K562 (cell line): ENCODE data around the gene PYGM. TPM values are rescaled to one million over a fixed set of nuclear protein-coding genes. Genes with fewer than 3 reads are reported as not detected.
A peak's percentile ranks its signal among the peaks of the same experiment; 100 is the strongest.

ENCODE experiments used
- ATAC-seq: fragments of 200-7000 bp; cut with Tn5 transposase; 3 replicates; pipeline ENCODE4 v1.9.1; 2020; ENCODE audit warnings: moderate library complexity
- BruUV-seq: library from RNA; stranded (reverse); fragments of 400-500 nt; replicated peaks from 2 replicates; lab custom pipeline; 2021; lab: Mats Ljungman, UMichigan
- CTCF ChIA-PET: fragments of 300-600 bp; formaldehyde crosslinking; extraction: SDS; loops from one replicate; lab custom pipeline; 2021; ENCODE audit warnings: low intra/inter-chr PET ratio; lab: Yijun Ruan, JAX
- POLR2A ChIA-PET: fragments of 300-600, 350-650 bp; sonication (Branson Sonifier 250); formaldehyde crosslinking; extraction: SDS; loops from one replicate; lab custom pipeline; 2021; ENCODE audit warnings: antibody characterized with exemption, inconsistent platforms; lab: Yijun Ruan, JAX
- DNase-seq, 4 experiments: peaks; one replicate each; pipeline versions ENCODE4 v3.0.0 to v3.0.0-alpha.2; 2011 to 2018; ENCODE audit warnings: low spot score in 3 of 4, mixed read lengths in 3 of 4; ENCODE audit errors: extremely low read depth in 1 of 4
- FAIRE-seq: peaks from 2 replicates; lab custom pipeline; 2011; peaks lifted over from hg19 to GRCh38; lab: Jason Lieb, UNC
- H2AFZ ChIP-seq: 2 replicates; pipeline ENCODE4 v1.6.0; 2011; ENCODE audit warnings: low read depth, low read length, control low read depth, inconsistent platforms
- H3K27ac ChIP-seq: fragments of 200-600 bp; 3 replicates; pipeline ENCODE4 v1.8.0; 2011; ENCODE audit warnings: low read depth, mild to moderate bottlenecking, control low read depth, inconsistent platforms, low read length, moderate library complexity, mixed read lengths; ENCODE audit errors: extremely low read depth
- H3K27me3 ChIP-seq, 2 experiments: fragments of 300-600 bp in 1 of 2; 2 replicates in 1 of 2; 3 replicates in 1 of 2; pipeline versions ENCODE4 v1.6.0 to v1.8.0; 2011; ENCODE audit warnings: inconsistent platforms in 2 of 2, low read length in 2 of 2, mild to moderate bottlenecking in 1 of 2, mixed read lengths in 1 of 2, moderate library complexity in 1 of 2; ENCODE audit not compliant: control insufficient read depth in 2 of 2, insufficient read depth in 2 of 2
- H3K36me3 ChIP-seq: fragments of 300-600 bp; 3 replicates; pipeline ENCODE4 v1.8.0; 2011; ENCODE audit warnings: mild to moderate bottlenecking, low read length, inconsistent platforms; ENCODE audit not compliant: control insufficient read depth, insufficient read depth
- H3K4me1 ChIP-seq, 2 experiments: fragments of 200-600 bp in 1 of 2; replicated peaks in 1 of 2; 2 replicates in 1 of 2; 3 replicates in 1 of 2; pipeline versions ENCODE4 v1.5.1 to v1.8.0; 2011; ENCODE audit warnings: inconsistent platforms in 2 of 2, low read length in 2 of 2, mild to moderate bottlenecking in 1 of 2, mixed read lengths in 1 of 2, moderate library complexity in 1 of 2; ENCODE audit not compliant: control insufficient read depth in 2 of 2, insufficient read depth in 2 of 2
- H3K4me2 ChIP-seq: 2 replicates; pipeline ENCODE4 v1.6.1; 2011; ENCODE audit warnings: low read length, control low read depth, inconsistent platforms, mixed read lengths; ENCODE audit not compliant: insufficient read depth
- H3K4me3 ChIP-seq: fragments of 200-600 bp; sonication (generic), shearing (Covaris generic); 2 replicates; pipeline ENCODE4 v1.5.1; 2016; ENCODE audit warnings: control low read depth, inconsistent platforms
- H3K79me2 ChIP-seq: fragments of 200-600 bp; 3 replicates; pipeline ENCODE4 v1.8.0; 2011; ENCODE audit warnings: low read length, inconsistent platforms; ENCODE audit not compliant: control insufficient read depth, insufficient read depth
- H3K9ac ChIP-seq, 2 experiments: 2 replicates each; pipeline versions ENCODE4 v1.6.0 to v1.6.1; 2011; ENCODE audit warnings: low read depth in 2 of 2, low read length in 2 of 2, control low read depth in 1 of 2, inconsistent platforms in 1 of 2, mild to moderate bottlenecking in 1 of 2, mixed read lengths in 1 of 2; ENCODE audit not compliant: insufficient read depth in 1 of 2
- H3K9me1 ChIP-seq: one replicate; pipeline ENCODE4 v1.6.0; 2011; ENCODE audit warnings: inconsistent platforms, mild to moderate bottlenecking, low read length, moderate library complexity; ENCODE audit not compliant: control insufficient read depth, insufficient read depth
- H3K9me3 ChIP-seq: replicated peaks from 2 replicates; pipeline ENCODE4 v1.5.1; 2011; ENCODE audit warnings: low read depth, low read length, inconsistent platforms; ENCODE audit not compliant: control insufficient read depth, insufficient read depth
- H4K20me1 ChIP-seq: replicated peaks from 2 replicates; pipeline ENCODE4 v1.6.1; 2011; ENCODE audit warnings: low read length, inconsistent platforms, mixed read lengths; ENCODE audit not compliant: control insufficient read depth, insufficient read depth
- ATF4 ChIP-seq: fragments of 450-650 bp; formaldehyde crosslinking; IDR thresholded peaks from 2 replicates; pipeline ENCODE4 v1.4.0; 2022; ENCODE audit warnings: mild to moderate bottlenecking, moderate library complexity
- CBFA2T3 ChIP-seq: fragments of 450-650 bp; IDR thresholded peaks from 2 replicates; pipeline ENCODE4 v1.6.1; 2017
- CCNT2 ChIP-seq: IDR thresholded peaks from 2 replicates; pipeline ENCODE4 v1.6.1; 2011; ENCODE audit warnings: borderline replicate concordance, low read depth, mild to moderate bottlenecking, moderate library complexity, mixed read lengths, low read length; ENCODE audit not compliant: insufficient read length; ENCODE audit errors: extremely low read depth
- EGR1 ChIP-seq: fragments of 450-650 bp; conservative IDR thresholded peaks from 2 replicates; pipeline ENCODE4 v1.6.1; 2017; ENCODE audit warnings: mild to moderate bottlenecking
- ETS1 ChIP-seq: conservative IDR thresholded peaks from 2 replicates; pipeline ENCODE4 v1.6.1; 2011; ENCODE audit warnings: low read depth, mild to moderate bottlenecking, low read length; ENCODE audit not compliant: control insufficient read depth
- MCM2 ChIP-seq: fragments of 450-650 bp; IDR thresholded peaks from 2 replicates; pipeline ENCODE4 v1.6.1; 2017; ENCODE audit warnings: low read depth, mild to moderate bottlenecking
- PHB2 ChIP-seq: fragments of 450-650 bp; IDR thresholded peaks from 2 replicates; pipeline ENCODE4 v1.6.1; 2017; ENCODE audit warnings: low read depth
- POLR2A ChIP-seq: fragments of 450-650 bp; conservative IDR thresholded peaks from 2 replicates; pipeline ENCODE4 v1.6.1; 2016
- POLR2B ChIP-seq: fragments of 450-650 bp; IDR thresholded peaks from 2 replicates; pipeline ENCODE4 v1.6.1; 2018; ENCODE audit warnings: low read depth; ENCODE audit not compliant: partially characterized antibody
- POLR2G ChIP-seq: fragments of 200-400 bp; formaldehyde crosslinking; IDR thresholded peaks from 2 replicates; pipeline ENCODE4 v1.6.1; 2017; ENCODE audit warnings: low read depth, mild to moderate bottlenecking, antibody characterized with exemption, low read length, moderate library complexity
- RAD51 ChIP-seq: fragments of 450-650 bp; IDR thresholded peaks from 2 replicates; pipeline ENCODE4 v1.7.1; 2016; ENCODE audit warnings: low read depth, mild to moderate bottlenecking, borderline replicate concordance
- RBFOX2 ChIP-seq: fragments of 200-400 bp; formaldehyde crosslinking; IDR thresholded peaks from 2 replicates; pipeline ENCODE4 v1.6.1; 2017; ENCODE audit warnings: low read depth, mild to moderate bottlenecking, low read length, moderate library complexity
- RBM15 ChIP-seq: fragments of 200-400 bp; formaldehyde crosslinking; IDR thresholded peaks from 2 replicates; pipeline ENCODE4 v1.6.1; 2018; ENCODE audit warnings: mild to moderate bottlenecking, low read length, moderate library complexity; ENCODE audit not compliant: insufficient read depth
- ZNF133 ChIP-seq: fragments of 250-450 bp; sonication (Bioruptor Pico); IDR thresholded peaks from 2 replicates; pipeline ENCODE4 v1.4.0; 2020; ENCODE audit warnings: mild to moderate bottlenecking
- ZNF316 ChIP-seq: fragments of 450-650 bp; IDR thresholded peaks from 2 replicates; pipeline ENCODE4 v1.6.1; 2016
- ZNF511 ChIP-seq: sonication (generic); formaldehyde crosslinking; IDR thresholded peaks from 2 replicates; pipeline ENCODE4 v1.8.0; 2022; ENCODE audit warnings: mild to moderate bottlenecking, missing genetic modification reagents
- ZNF695 ChIP-seq: fragments of 450-650 bp; formaldehyde crosslinking; IDR thresholded peaks from 2 replicates; pipeline ENCODE4 v1.4.0; 2020; ENCODE audit warnings: mild to moderate bottlenecking, moderate library complexity
- ZSCAN32 ChIP-seq: fragments of 450-650 bp; formaldehyde crosslinking; IDR thresholded peaks from 2 replicates; pipeline ENCODE4 v1.4.0; 2020; ENCODE audit warnings: mild to moderate bottlenecking, moderate library complexity
- WGBS: fragments of 100-300 bp; shearing (Covaris generic); methylation state at CpG from one replicate; pipeline ENCODE4 v1.1.6; 2016; ENCODE audit warnings: low coverage, mixed read lengths; ENCODE audit not compliant: insufficient coverage; ENCODE audit errors: missing lambda C conversion rate; 5-methylcytosine and 5-hydroxymethylcytosine counted together
- in situ Hi-C: fragments of 300-500 bp; cut with MboI; formaldehyde crosslinking; loops from 4 replicates; pipeline ENCODE4 v1.15.0; 2018; ENCODE audit warnings: inconsistent platforms, mixed read lengths
- intact Hi-C: fragments of 100-400 bp; cut with micrococcal nuclease; formaldehyde crosslinking; loops from 2 replicates; pipeline ENCODE4 v1.14.2; 2022
- polyA plus RNA-seq, 8 experiments: library from polyadenylated mRNA; depleted of rRNA in 4 of 8; stranded (reverse) in 5 of 8; unstranded in 3 of 8; fragments of >200 nt; fragmentation: Nextera tagmentation in 2 of 8; fragmentation: Illumina TruSeq in 1 of 8; extraction: Ambion mirVana in 2 of 8; extraction: Trizol in 1 of 8; gene quantifications; 2 replicates each; pipeline versions ENCODE4 v1.2.1 to v1.2.3, GENCODE V29; 2011 to 2014; ENCODE audit warnings: inconsistent platforms in 1 of 8, missing spikeins in 1 of 8
- total RNA-seq, 7 experiments: library from RNA; depleted of rRNA in 6 of 7; stranded (reverse); fragments of >200 nt in 6 of 7; fragmentation: Illumina TruSeq in 2 of 7; extraction: Trizol in 2 of 7; gene quantifications; 2 replicates each; pipeline versions ENCODE4 v1.2.1 to v1.2.3, GENCODE V29; 2011 to 2021; ENCODE audit warnings: low replicate concordance in 1 of 7
- TF ChIP-seq, protein P1 (sequence below): sonication (generic); IDR thresholded peaks from 2 replicates; pipeline ENCODE4 v1.6.1; 2016

Gene PYGM
- total and polyA plus RNA-seq, 9 of the 15 experiments (the other 6 are each of a cell fraction or from before 2014, with no cell fraction given): 0.07 to 1.5 (median 0.68) TPM

- TF ChIP-seq ZNF133 (no peak), RBFOX2 (no peak)
Observed at GRCh38 chr11:64764753-64765152, 5.0 kb upstream of the PYGM start (continued).

DNA sequence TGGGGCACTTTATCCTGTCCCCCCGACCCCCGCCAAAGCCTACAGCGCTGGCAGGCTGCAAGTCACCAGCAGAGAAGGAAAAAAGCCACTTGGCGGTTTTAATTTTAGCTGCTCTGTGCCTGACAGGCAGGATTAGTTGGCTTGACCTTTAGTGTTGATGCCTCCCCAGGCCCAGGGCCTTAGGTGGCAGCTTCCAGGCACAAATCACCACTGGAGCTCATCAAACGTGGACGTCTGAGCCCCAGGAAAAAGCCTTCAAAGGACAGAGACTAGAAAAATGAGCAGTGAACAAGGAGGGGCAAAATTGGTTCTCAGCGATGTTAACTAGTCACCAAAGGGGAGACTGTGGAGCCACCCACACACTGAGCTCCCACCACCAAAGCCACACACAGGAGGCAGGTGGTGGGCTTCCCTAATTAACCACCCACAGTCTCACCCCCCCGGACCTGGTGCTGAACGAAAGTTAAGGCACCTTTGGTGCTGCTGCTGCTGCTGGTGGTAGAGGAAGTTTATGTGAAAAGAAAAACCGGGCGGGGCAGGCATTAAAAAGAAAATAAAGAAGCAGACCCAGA, 4.4 kb upstream of the PYGM start:
- no peak for ATAC-seq
- H3K4me1 ChIP-seq: peaks cover 16 to 60% of the 10 kb centered on the region in 2 experiments
- H3K4me2 ChIP-seq: no peak overlapping the region
- 82% methylated on average over 11 of the region's 11 CpGs for WGBS
- H3K9me1 ChIP-seq: peaks cover 10% of the 10 kb centered on the region
- in situ Hi-C loops: no loop called here
- DNase-seq: no peak
- no peak overlapping the region for H3K4me3 ChIP-seq
- H4K20me1 ChIP-seq: peaks cover 43% of the 10 kb centered on the region
- intact Hi-C loops: no loop called here
- ChIA-PET CTCF (no interaction called here), POLR2A (interaction anchor here (0.5 to 7.9 kb wide), 7 partner anchors 7 to 118 kb away, joined by 3 to 168 read pairs (median 5); partner anchors contain the start of gene SF1)
- no peak for FAIRE-seq
- no peaks in the 10 kb centered on the region for H3K9me3 ChIP-seq
- peaks cover 72% of the 10 kb centered on the region for H3K36me3 ChIP-seq
- BruUV-seq: no TSS peak
- H2AFZ ChIP-seq: no peak overlapping the region
- H3K9ac ChIP-seq: peak overlapping the region in 1 of 2 experiments; percentile 66; a peak in 1 of 4 replicates
- peaks cover 19% of the 10 kb centered on the region for H3K79me2 ChIP-seq
- no peaks in the 10 kb centered on the region for H3K27me3 ChIP-seq
- H3K27ac ChIP-seq: peak overlapping the region; percentile 62; the same call in 1 of the 3 replicates
- TF ChIP-seq PHB2 (no peak), CBFA2T3 (no peak), POLR2B (no peak), ATF4 (CRISPR knock-in tag) (no peak), ZNF316 (no peak), CCNT2 (no peak), POLR2G (peak; percentile 12; the same call in 1 of the 2 replicates), RAD51 (no peak), RBM15 (no peak), POLR2A (peak; percentile 17; the same call in 1 of the 2 replicates), MCM2 (no peak), ETS1 (0 out of 2 replicates have a peak, but pooled peaks have one; percentile 19), ZNF511 (no peak), ZNF695 (CRISPR knock-in tag) (no peak), ZSCAN32 (CRISPR knock-in tag) (no peak), EGR1 (0 out of 2 replicates have a peak, but pooled peaks have one; percentile 19)
- TF ChIP-seq, protein P1, sequence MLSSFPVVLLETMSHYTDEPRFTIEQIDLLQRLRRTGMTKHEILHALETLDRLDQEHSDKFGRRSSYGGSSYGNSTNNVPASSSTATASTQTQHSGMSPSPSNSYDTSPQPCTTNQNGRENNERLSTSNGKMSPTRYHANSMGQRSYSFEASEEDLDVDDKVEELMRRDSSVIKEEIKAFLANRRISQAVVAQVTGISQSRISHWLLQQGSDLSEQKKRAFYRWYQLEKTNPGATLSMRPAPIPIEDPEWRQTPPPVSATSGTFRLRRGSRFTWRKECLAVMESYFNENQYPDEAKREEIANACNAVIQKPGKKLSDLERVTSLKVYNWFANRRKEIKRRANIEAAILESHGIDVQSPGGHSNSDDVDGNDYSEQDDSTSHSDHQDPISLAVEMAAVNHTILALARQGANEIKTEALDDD: 0 out of 2 replicates have a peak, but pooled peaks have one; percentile 13
